Activated T-cell treated with anti-CD3 and anti-CD28 coated beads, Interleukin-2, amount 50 U/mL, for 72 hours (primary cell): Measurements from ENCODE around the gene TP73. TPM values are rescaled to one million over a fixed set of nuclear protein-coding genes. Genes with fewer than 3 reads are reported as not detected.
A peak's percentile ranks its signal among the peaks of the same experiment; 100 is the strongest.

Source experiments
- ATAC-seq, 2 donors: fragments of 150-1000 bp; cut with Tn5 transposase; replicated peaks in 1 of 2; 2 replicates each; pipeline ENCODE4 v1.10.0; 2021; ENCODE audit warnings: moderate library complexity in 2 of 2, mild to moderate bottlenecking in 1 of 2
- DNase-seq, 2 donors: peaks; one replicate each; pipeline ENCODE4 v3.0.0; 2021 to 2022; ENCODE audit warnings: mixed read lengths in 1 of 2
- H3K27ac Mint-ChIP-seq: one replicate; pipeline ENCODE4 v1.8.0; 2022; ENCODE audit warnings: mild to moderate bottlenecking, moderate library complexity, mixed read lengths
- H3K27me3 Mint-ChIP-seq: one replicate; pipeline ENCODE4 v1.8.0; 2022; ENCODE audit warnings: low read depth, mixed read lengths
- H3K36me3 Mint-ChIP-seq, 2 donors: one replicate each; pipeline ENCODE4 v1.8.0; 2022; ENCODE audit warnings: mixed read lengths in 2 of 2, mild to moderate bottlenecking in 1 of 2; ENCODE audit not compliant: insufficient read depth in 2 of 2
- H3K4me1 Mint-ChIP-seq: one replicate; pipeline ENCODE4 v1.8.0; 2022; ENCODE audit warnings: low read depth, mixed read lengths
- H3K4me3 Mint-ChIP-seq, 2 donors: one replicate each; pipeline ENCODE4 v1.8.0; 2022; ENCODE audit warnings: mild to moderate bottlenecking in 2 of 2, mixed read lengths in 2 of 2, moderate library complexity in 2 of 2
- H3K9me3 Mint-ChIP-seq, 2 donors: one replicate each; pipeline ENCODE4 v1.8.0; 2022; ENCODE audit warnings: mixed read lengths in 2 of 2
- total RNA-seq, 2 donors: library from RNA; stranded (reverse); gene quantifications; one replicate each; pipeline ENCODE4 v1.2.3, GENCODE V29; 2022

TP73 gene
- total RNA-seq, 2 donors from 2014 or later: 0.65 to 1.3 TPM

DNA sequence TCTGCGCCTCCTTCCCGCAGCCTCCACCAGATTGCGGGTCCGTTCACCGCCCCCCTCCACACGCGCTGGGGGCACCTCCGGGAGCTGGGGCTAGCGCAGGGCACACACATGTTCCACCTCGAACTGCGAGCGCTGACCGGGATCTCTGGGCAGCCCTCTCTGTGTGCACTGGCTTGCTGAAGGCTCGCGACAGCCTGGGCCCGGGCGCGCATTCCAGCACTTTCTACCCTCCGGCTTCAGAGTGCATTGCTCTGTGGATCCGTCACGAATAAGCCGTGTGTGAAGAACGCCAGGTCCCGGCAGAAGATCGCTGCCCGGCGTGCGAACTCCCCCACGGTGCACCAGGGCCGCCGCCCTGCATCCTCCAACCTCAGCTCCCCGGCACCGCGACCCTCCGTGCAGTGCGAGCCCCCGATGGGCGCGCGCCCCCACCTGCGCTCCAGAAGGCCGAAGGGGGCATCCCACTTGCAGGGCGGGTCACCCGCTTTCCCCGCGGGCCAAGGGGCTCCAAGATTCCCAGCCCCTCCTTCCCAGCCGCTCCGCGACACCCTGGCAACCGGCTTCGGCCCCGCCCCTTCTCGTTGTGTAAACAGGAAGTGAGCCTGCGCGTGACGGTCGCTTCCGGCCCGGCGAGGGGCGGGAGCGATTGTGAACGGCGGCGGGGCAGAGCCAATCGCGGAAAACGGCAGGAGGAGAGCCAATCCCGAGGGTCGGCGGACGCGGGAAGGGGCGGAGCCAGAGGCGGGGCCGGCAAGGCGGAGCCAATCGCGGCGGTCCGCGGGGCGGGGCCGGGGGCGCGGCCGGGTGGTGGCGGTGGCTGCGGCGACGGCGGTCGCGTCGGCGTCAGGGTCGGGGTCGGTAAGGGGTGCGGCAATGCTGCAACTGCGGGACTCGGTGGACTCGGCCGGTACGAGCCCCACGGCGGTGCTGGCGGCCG is 27.8 kb upstream of the TP73 start, which contains the start of gene TPRG1L:
TPRG1L (plus strand) TSS at position 816 of the 937 bp plus-strand sequence; CDS start at position 874, 58 bp downstream.
- Mint-ChIP-seq H3K27ac (peak within 1 kb of the TSS; percentile 62), H3K27me3 (no peaks in the 10 kb centered on the region), H3K36me3 (no peaks in the 10 kb centered on the region), H3K9me3 (no peaks in the 10 kb centered on the region), H3K4me3 (peak within 1 kb of the TSS; percentile 82 to 98), H3K4me1 (peaks cover 33% of the 10 kb centered on the region)
- peak; percentile 98 to 99 for DNase-seq
- ATAC-seq: peak; percentile 93

GRCh38 chr1:3625151-3625907 is 27.0 kb upstream of the TP73 start:
- no peaks in the 10 kb centered on the region for H3K27me3 Mint-ChIP-seq
- H3K36me3 Mint-ChIP-seq: no peaks in the 10 kb centered on the region
- H3K4me1 Mint-ChIP-seq: peaks cover 33% of the 10 kb centered on the region
- ATAC-seq (peak; percentile 8 to 11), DNase-seq (peak; percentile 25 to 41)
- peak overlapping the region; percentile 62 for H3K27ac Mint-ChIP-seq
- no peaks in the 10 kb centered on the region for H3K9me3 Mint-ChIP-seq
- peak overlapping the region; percentile 82 to 98 for H3K4me3 Mint-ChIP-seq

DNA sequence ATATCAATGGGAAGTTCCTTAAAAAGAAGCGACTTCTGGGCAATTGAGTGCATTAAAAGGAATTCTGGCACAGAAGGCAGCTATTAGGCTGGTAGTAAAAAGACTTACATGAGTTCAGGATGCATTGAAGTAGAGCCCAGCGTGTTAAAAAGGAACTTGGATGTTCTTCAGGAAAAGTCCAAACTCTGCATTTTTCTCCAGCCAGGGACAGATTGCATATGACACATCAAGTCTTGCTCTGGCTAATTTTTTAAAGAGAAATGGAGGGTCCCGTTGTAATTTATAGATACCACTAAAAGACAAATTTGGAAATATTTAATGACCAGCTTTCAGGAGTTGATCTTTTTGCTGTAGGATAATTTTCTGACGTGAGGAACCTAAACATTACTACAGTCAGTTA is 26.3 kb upstream of the TP73 start:
- H3K4me3 Mint-ChIP-seq: peak overlapping the region; percentile 82 to 98
- no peaks in the 10 kb centered on the region for H3K9me3 Mint-ChIP-seq
- no peak for ATAC-seq
- peaks cover 0 to 1% of the 10 kb centered on the region in 2 donors for H3K36me3 Mint-ChIP-seq
- H3K27me3 Mint-ChIP-seq: no peaks in the 10 kb centered on the region
- H3K4me1 Mint-ChIP-seq: peaks cover 33% of the 10 kb centered on the region
- no peak for DNase-seq
- H3K27ac Mint-ChIP-seq: peak overlapping the region; percentile 62

DNA sequence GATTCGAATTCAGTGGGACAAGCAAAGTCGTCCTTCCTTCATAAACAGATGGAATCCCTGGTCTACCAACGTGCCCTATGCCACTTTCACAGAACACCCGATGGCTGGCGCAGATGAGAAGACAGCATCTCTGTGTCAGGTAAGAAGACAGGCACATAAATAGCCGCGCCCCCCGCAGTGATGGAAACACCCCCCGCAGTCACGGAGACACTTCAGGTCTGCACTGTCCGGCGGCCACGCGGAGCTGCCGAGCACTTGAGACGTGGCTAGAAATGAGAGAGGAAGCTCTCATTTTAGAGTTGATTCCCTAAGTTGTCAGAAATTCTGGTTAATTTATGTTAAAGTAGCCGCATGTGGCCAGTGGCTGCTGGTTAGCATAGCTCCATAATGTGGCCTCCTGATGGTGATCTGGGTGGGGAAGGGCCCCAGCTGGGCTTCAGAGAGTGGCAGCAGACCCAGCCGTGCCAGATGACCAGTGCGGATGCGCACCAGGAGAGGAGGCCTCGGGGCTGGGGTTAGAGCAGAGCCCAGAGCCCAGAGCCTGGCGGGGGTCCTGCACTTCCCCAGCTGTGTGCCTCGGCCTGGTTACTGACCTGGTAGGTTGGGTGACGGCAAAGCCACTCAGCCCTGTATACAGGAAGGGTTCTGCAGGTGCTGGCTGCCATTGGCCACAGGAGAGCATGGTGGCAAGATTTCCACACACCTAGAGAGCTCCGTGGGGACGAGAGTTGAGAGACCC is 24.6 kb upstream of the TP73 start:
- H3K4me3 Mint-ChIP-seq: no peak overlapping the region
- ATAC-seq: no peak
- no peak for DNase-seq
- H3K27me3 Mint-ChIP-seq: no peaks in the 10 kb centered on the region
- H3K36me3 Mint-ChIP-seq: peaks cover 0 to 1% of the 10 kb centered on the region in 2 donors
- no peaks in the 10 kb centered on the region for H3K9me3 Mint-ChIP-seq
- H3K27ac Mint-ChIP-seq: no peak overlapping the region
- H3K4me1 Mint-ChIP-seq: peaks cover 27% of the 10 kb centered on the region

GRCh38 chr1:3628445-3628844 is 23.9 kb upstream of the TP73 start:
- H3K4me3 Mint-ChIP-seq: no peak overlapping the region
- DNase-seq (no peak), ATAC-seq (no peak)
- H3K36me3 Mint-ChIP-seq: peaks cover 0 to 1% of the 10 kb centered on the region in 2 donors
- H3K9me3 Mint-ChIP-seq: no peaks in the 10 kb centered on the region
- H3K27me3 Mint-ChIP-seq: no peaks in the 10 kb centered on the region
- no peak overlapping the region for H3K27ac Mint-ChIP-seq
- peaks cover 19% of the 10 kb centered on the region for H3K4me1 Mint-ChIP-seq

GRCh38 chr1:3629561-3630160 is 22.7 kb upstream of the TP73 start:
- Mint-ChIP-seq H3K4me1 (peaks cover 8% of the 10 kb centered on the region), H3K36me3 (peaks cover 0 to 4% of the 10 kb centered on the region in 2 donors), H3K9me3 (no peaks in the 10 kb centered on the region), H3K27ac (no peak overlapping the region), H3K4me3 (no peak overlapping the region), H3K27me3 (no peaks in the 10 kb centered on the region)
- no peak for DNase-seq
- no peak for ATAC-seq

GRCh38 chr1:3630161-3630611 is 22.1 kb upstream of the TP73 start:
- no peaks in the 10 kb centered on the region for H3K9me3 Mint-ChIP-seq
- peaks cover 0 to 5% of the 10 kb centered on the region in 2 donors for H3K36me3 Mint-ChIP-seq
- DNase-seq (no peak), ATAC-seq (no peak)
- peaks cover 8% of the 10 kb centered on the region for H3K4me1 Mint-ChIP-seq
- H3K27me3 Mint-ChIP-seq: no peaks in the 10 kb centered on the region
- no peak overlapping the region for H3K4me3 Mint-ChIP-seq
- H3K27ac Mint-ChIP-seq: no peak overlapping the region

DNA sequence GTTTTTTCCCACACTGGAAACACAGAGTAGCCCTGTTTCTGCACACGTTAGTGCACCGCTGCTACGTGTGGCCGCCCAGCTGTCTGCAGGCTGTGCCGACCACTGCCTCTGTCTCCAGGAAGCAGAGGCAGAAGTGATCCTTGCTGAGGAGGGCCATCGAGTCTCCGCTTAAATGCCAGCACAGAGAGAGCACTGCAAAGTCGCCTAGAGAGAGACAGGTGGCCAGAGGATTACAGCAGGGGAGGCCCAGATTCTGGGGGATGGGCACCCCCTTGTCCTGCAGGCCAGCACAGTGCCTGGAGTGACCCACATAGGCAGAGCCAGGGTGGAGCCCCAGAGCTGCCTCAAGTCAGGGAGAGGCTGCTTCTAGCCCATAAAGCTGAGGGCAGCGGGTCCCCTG is 21.4 kb upstream of the TP73 start:
- peaks cover 0 to 5% of the 10 kb centered on the region in 2 donors for H3K36me3 Mint-ChIP-seq
- DNase-seq (no peak), ATAC-seq (no peak)
- H3K27ac Mint-ChIP-seq: no peak overlapping the region
- H3K4me1 Mint-ChIP-seq: peaks cover 5% of the 10 kb centered on the region
- no peaks in the 10 kb centered on the region for H3K9me3 Mint-ChIP-seq
- no peak overlapping the region for H3K4me3 Mint-ChIP-seq
- H3K27me3 Mint-ChIP-seq: no peaks in the 10 kb centered on the region

- no peak overlapping the region for H3K27ac Mint-ChIP-seq
- H3K36me3 Mint-ChIP-seq: peaks cover 1 to 5% of the 10 kb centered on the region in 2 donors
- no peaks in the 10 kb centered on the region for H3K9me3 Mint-ChIP-seq
- H3K27me3 Mint-ChIP-seq: no peaks in the 10 kb centered on the region
- H3K4me3 Mint-ChIP-seq: no peak overlapping the region
- no peak for ATAC-seq
- DNase-seq: no peak
- no peaks in the 10 kb centered on the region for H3K4me1 Mint-ChIP-seq
Observed at GRCh38 chr1:3631320-3632260, 20.7 kb upstream of the TP73 start.

GRCh38 chr1:3632298-3632697 is 20.0 kb upstream of the TP73 start:
- Mint-ChIP-seq H3K4me1 (no peaks in the 10 kb centered on the region), H3K4me3 (no peak overlapping the region), H3K36me3 (peaks cover 1 to 7% of the 10 kb centered on the region in 2 donors), H3K27ac (no peak overlapping the region), H3K9me3 (no peaks in the 10 kb centered on the region), H3K27me3 (no peaks in the 10 kb centered on the region)
- ATAC-seq (no peak), DNase-seq (no peak)

DNA sequence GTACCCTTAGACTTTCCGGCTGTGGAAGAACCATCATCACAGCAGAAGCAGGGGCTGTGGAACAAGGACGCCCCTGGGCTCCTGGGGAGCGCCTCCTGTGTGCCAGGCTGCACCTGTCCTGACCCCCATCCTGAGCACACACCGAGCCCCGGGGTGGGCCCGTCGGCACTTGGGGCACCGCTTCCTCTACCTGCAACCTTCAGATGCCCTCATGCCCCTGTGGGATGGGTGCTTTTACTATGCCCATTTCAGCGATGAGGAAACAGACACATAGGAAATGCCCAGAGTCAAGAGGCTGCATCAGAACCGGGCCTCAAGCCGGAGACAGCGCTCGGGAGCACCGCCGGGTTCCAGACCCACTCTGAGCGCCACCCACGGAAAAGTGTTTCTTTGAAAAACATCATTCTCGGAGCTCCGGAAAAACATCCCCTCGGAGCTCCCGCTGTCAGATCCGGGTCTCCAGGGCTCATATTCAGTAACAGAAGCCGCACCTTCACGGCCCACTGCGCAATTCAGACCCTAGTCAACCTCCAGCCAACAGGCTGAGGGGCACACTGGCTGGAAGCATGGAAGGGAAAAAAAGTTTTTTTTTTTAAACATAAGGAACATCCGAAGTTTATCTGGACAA is 19.5 kb upstream of the TP73 start:
- no peak for ATAC-seq
- no peaks in the 10 kb centered on the region for H3K4me1 Mint-ChIP-seq
- H3K27me3 Mint-ChIP-seq: no peaks in the 10 kb centered on the region
- no peak overlapping the region for H3K27ac Mint-ChIP-seq
- H3K36me3 Mint-ChIP-seq: peaks cover 1 to 7% of the 10 kb centered on the region in 2 donors
- no peaks in the 10 kb centered on the region for H3K9me3 Mint-ChIP-seq
- H3K4me3 Mint-ChIP-seq: no peak overlapping the region
- DNase-seq: no peak
